SKM-1 (cell line): ENCODE measurements around the gene PIK3C2G.

Experiments used
- DNase-seq: peaks from one replicate; lab custom pipeline; 2025; ENCODE audit not compliant: unreplicated experiment; lab: John Stamatoyannopoulos, UW

PIK3C2G gene

DNA sequence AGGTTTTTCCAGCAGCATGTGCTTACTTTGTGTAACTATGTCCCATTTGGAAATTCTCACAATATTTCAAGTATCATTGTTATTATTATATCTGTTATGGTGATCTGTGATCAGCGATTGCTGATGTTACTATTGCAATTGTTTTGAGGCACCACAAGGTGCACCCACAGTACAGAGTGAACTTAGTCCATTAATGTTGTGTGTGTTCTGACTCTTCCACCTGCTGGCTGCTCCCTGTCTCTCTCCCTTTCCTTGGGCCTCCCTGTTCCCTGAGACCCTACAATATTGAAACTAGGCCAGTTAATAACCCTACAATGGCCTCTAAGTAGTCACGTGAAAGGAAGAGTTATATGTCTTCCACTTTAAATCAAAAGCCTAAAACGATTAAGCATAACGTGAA, 153.9 kb downstream of the PIK3C2G start:
- DNase-seq: no peak

- DNase-seq: no peak
These were observed 155.1 kb downstream of the PIK3C2G start for GRCh38 chr12:18416412-18416811.

DNA sequence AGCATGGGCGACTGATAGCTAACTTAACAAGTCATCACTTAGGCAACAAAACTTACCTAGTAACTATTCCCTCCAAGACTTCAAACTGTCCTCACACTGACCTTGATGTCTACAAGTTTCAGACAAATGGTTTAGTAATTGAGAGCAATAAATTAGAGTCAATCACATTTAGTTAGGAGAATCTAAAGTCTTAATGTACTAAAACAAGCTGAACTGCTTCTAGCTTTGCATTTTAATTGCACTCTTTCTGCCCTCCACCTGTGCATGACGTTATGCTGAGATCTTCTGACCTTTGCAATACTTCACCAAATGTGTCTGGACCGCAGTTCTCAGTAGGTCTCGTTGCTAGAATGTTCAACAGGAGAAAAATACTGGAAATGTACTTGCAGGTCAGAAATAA, 158.0 kb downstream of the PIK3C2G start:
- DNase-seq: no peak

- no peak for DNase-seq
These were observed 160.5 kb downstream of the PIK3C2G start for GRCh38 chr12:18421867-18422266.

DNA sequence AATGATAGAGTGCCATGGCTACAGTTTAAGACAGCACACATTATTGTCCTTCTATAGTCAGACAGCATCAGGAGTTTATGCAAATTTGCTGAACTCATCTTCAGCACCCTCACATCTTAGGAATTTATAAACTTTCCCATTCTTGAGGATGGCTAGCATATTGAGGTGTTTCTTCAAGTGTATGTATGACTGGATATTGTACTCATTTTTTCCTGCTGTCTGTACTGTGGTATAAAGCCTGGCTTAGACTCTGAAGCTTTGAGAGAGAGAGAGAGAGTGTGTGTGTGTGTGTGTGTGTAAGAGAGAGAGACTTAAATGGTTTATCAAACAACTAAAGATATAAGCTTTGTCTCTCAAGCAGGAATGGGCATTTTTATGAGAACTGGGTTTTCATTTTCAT, 161.6 kb downstream of the PIK3C2G start:
- no peak for DNase-seq

DNA sequence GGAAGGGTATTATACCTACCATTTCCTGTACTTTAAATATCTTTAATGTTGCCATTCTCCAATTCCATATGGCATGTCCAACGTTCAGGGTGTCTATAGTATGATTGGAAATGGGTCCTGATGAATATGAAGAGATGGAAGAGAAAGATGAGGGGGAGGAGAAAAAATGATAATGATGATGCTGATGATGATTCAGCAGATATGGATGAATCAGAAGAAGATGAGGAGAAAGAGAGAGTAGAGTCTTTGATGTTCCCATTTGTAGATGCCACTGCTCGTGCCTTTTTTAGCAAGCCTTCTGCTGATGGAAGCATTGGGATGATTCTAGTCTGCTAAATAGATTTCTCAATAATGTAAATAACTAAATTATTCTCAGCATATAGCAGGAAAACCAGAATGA, 163.5 kb downstream of the PIK3C2G start:
- DNase-seq: no peak

- no peak for DNase-seq
These were observed 166.2 kb downstream of the PIK3C2G start for GRCh38 chr12:18427520-18427919.

DNA sequence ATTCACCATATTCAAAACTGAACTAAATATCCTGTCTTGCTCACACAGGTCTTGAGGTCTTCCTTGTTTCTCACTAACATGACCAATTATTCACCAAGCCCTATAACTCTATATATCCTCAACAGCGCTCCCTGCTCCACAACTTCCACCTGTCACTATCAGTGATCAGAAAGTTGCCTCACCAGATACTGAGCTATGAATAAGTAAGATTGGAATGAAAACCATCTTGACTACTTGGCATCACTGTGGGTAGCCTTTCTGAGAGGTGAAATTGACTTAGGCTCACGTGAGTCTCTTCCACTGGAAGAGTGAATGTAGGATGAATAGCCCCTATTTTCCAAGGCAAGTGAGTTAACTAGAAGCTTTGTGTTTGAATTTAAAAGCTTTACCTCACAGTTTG, 167.1 kb downstream of the PIK3C2G start:
- no peak for DNase-seq

DNA sequence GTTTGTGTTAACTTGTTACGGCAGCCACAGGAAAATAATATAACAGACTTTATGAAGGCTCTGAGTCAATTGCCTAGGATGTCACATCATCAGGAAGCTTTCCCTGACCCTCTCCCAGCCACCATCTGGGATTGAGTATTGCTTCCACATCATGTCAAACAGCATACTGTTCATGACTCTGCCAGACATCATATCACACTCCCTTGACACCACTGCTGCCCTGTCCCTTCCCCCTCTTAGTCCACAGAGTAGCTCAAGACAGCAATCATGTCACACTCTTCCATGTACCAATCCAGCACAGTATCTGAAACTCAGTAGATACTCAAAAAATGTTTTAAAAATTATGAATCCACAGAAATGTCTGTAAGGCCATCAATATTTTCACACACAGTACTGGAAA, 168.0 kb downstream of the PIK3C2G start:
- no peak for DNase-seq

- DNase-seq: peak; percentile 39
These were observed 169.2 kb downstream of the PIK3C2G start for GRCh38 chr12:18430425-18431048.

DNA sequence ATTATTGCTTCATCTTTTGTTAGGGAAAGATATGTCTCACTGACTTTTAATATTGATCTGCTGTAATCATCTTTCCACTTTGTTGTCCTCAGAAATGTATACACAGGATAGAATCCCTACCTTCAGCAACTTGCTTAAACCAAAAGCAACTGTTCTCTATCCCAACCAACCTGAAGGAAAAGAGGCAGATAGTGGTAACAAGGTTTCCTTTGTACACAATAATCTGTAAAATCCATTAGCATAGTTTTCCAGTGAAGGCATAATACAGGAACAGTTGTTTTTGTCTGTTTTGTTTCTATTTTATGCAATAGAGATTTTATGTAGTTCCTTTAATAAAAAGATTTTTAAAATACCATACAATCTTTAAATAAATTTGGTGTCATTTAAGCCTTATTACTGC, 170.5 kb downstream of the PIK3C2G start:
- no peak for DNase-seq

DNA sequence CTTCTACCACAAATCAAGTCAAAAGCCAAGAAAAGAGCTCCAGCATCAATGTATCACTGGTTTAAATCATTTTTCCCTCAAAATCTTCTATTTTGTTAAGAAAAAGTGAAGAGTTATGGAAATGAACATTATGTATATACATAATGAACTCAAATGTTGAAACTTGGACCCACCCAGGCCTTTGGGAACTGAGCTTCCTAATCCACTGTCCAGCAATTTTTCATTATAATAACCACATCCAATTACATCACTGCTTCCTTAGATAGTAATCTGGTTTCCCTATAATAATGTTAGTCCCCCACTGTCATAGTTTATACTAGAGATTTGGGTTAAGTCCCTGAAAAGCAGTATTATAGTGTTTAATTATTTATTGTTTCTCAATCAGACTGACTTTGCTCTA, 170.9 kb downstream of the PIK3C2G start:
- DNase-seq: no peak

- DNase-seq: no peak
These were observed 174.9 kb downstream of the PIK3C2G start for GRCh38 chr12:18436170-18436569.

GRCh38 chr12:18439541-18439940, 178.2 kb downstream of the PIK3C2G start:
- no peak for DNase-seq

- no peak for DNase-seq
These were observed 182.6 kb downstream of the PIK3C2G start for GRCh38 chr12:18443768-18444437.

DNA sequence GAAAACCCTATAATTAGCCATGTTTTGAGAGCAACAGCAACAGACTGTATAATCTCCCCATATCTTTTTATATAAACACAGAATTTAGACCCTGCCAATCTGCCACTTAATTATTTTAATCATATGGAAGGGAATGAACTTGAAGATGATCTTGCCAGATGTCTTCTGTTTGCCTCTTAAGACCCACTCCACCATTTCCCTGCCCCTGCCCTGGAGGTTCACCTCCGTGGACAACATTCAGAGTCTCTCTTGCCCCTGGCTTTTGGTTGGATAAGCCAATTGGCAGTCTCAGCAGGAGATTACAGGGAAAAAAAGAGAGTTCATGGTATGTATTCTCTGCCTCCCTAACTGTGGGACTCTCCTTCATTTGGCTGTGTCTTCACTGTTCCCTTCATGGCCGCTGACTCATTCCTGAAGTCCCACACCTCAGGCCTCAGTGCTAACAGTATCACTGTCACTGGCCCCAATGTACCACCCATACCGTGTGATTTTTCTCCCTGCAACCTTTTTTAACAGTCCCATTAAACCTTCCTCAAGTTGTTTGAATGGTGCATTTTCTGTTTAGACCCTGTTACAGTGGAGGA, 184.8 kb downstream of the PIK3C2G start:
- no peak for DNase-seq

GRCh38 chr12:18454330-18454729, 193.0 kb downstream of the PIK3C2G start:
- no peak for DNase-seq

DNA sequence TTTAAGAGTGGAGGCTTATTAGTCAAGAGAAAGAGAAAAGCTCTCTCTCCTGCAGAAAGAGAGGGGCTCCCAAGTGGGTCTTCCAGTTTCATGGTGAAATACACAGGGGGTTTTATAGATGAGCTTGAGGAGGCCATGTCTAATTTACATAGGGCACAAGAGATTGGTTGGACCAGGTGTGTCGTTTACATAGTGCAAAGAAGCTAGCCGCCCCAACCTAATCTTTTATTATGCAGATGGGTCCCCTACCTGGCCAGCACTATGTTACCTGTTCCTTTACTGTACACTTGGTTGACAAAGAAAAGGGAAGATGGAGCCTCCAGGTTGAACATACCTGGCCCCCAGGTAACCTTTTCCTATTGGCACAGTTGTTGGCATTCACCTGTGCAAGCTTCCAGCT, 195.0 kb downstream of the PIK3C2G start:
- no peak for DNase-seq

DNA sequence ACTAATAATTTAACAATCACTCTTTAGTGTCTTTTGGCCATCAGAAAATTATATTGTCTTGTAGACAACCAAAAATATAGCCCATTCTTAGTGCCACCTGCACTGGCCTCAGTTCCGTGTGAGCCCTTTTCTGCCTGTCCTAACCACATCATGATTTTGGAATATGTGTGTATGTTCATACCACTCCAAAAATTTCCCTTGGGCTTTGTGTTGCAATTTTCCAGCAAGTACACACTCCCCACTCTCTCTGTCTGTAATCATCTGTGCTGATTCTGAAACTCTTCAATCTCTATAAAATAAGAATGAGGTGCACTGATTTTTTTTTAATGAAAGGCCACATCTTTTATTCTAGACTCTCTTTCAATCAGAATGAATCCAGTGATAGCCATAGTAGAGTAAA, 196.0 kb downstream of the PIK3C2G start:
- no peak for DNase-seq

DNA sequence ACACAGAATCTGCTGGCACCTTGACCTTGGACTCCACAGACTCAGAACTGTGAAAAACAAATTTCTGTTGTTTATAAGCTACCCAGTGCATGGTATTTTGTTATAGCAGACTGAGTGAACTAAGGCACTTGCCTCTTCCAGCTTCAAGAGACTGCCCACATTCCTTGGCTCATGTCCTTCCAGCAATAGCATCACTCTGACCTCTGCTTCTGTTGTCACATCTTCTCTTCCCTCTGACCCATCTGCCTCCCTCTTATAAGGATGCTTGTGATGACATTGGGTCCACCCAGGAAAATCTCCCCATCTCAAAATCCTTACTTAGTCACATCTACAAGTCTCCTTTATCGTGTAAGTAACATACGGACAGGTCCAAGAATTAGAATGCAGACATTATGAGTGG, 200.4 kb downstream of the PIK3C2G start:
- DNase-seq: no peak

GRCh38 chr12:18462442-18462841, 201.1 kb downstream of the PIK3C2G start:
- no peak for DNase-seq

GRCh38 chr12:18467620-18468245, 206.4 kb downstream of the PIK3C2G start:
- DNase-seq: no peak
